ENCODE measurements around the gene TNIK. TPM values are rescaled to one million over a fixed set of nuclear protein-coding genes. Genes with fewer than 3 reads are reported as not detected.
"Not testable (repeated sequence)": the region's sequence is repeated elsewhere in the genome, so short reads cannot be mapped to it uniquely, and the experiment has no call there.

Gene TNIK
- total and polyA plus RNA-seq, 2 donors from 2014 or later: 3.6 to 48.9 TPM

GRCh38 chr3:171242170-171242569 is 218.0 kb downstream of the TNIK start:
- no peak overlapping the region for H3K9ac ChIP-seq (ENCODE audit: low read length in 3 of 3)
- intact Hi-C loops (cut with DNase I): no loop called here
- H3K4me1 ChIP-seq (ENCODE audit: control insufficient read depth in 2 of 3, insufficient read depth in 2 of 3, low read depth in 1 of 3, low read length in 3 of 3): no peaks in the 10 kb centered on the region
- no peak overlapping the region for H3K27ac ChIP-seq (ENCODE audit: low read depth in 2 of 2, low read length in 2 of 2)
- no peaks in the 10 kb centered on the region for H3K27me3 ChIP-seq (ENCODE audit: control insufficient read depth, insufficient read depth, low read length)
- H3K4me3 ChIP-seq (ENCODE audit: low read length in 3 of 3): no peak overlapping the region
- TF ChIP-seq, protein P1, sequence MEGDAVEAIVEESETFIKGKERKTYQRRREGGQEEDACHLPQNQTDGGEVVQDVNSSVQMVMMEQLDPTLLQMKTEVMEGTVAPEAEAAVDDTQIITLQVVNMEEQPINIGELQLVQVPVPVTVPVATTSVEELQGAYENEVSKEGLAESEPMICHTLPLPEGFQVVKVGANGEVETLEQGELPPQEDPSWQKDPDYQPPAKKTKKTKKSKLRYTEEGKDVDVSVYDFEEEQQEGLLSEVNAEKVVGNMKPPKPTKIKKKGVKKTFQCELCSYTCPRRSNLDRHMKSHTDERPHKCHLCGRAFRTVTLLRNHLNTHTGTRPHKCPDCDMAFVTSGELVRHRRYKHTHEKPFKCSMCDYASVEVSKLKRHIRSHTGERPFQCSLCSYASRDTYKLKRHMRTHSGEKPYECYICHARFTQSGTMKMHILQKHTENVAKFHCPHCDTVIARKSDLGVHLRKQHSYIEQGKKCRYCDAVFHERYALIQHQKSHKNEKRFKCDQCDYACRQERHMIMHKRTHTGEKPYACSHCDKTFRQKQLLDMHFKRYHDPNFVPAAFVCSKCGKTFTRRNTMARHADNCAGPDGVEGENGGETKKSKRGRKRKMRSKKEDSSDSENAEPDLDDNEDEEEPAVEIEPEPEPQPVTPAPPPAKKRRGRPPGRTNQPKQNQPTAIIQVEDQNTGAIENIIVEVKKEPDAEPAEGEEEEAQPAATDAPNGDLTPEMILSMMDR (IDR thresholded peaks at IDR 0.05; ENCODE audit: borderline replicate concordance, extremely low read depth, insufficient read depth): no peak
- DNase-seq (no peak), FAIRE-seq (no peak)
- H3K36me3 ChIP-seq (ENCODE audit: control insufficient read depth in 2 of 3, insufficient read depth in 3 of 3, low read length in 3 of 3): no peaks in the 10 kb centered on the region
- H3K9me3 ChIP-seq (ENCODE audit: control insufficient read depth in 2 of 3, insufficient read depth in 1 of 3, low read length in 3 of 3): no peaks in the 10 kb centered on the region

DNA sequence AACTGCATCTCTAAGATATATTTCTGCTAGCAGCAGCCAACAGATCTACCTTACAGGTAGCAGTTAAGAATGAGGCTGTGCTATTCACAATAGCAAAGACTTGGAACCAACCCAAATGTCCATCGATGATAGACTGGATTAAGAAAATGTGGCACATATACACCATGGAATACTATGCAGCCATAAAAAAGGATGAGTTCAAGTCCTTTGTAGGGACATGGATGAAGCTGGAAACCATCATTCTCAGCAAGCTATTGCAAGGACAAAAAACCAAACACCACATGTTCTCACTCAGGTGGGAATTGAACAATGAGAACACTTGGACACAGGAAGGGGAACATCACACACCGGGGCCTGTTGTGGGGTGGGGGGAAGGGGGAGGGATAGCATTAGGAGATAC is 218.6 kb downstream of the TNIK start:
- H3K27ac ChIP-seq (ENCODE audit: low read depth in 2 of 2, low read length in 2 of 2); DNase-seq; H3K27me3 ChIP-seq (ENCODE audit: control insufficient read depth, insufficient read depth, low read length); H3K36me3 ChIP-seq (ENCODE audit: control insufficient read depth in 2 of 3, insufficient read depth in 3 of 3, low read length in 3 of 3); H3K4me3 ChIP-seq (ENCODE audit: low read length in 3 of 3); H3K9ac ChIP-seq (ENCODE audit: low read length in 3 of 3); H3K4me1 ChIP-seq (ENCODE audit: control insufficient read depth in 2 of 3, insufficient read depth in 2 of 3, low read depth in 1 of 3, low read length in 3 of 3); H3K9me3 ChIP-seq (ENCODE audit: control insufficient read depth in 2 of 3, insufficient read depth in 1 of 3, low read length in 3 of 3); intact Hi-C loops (cut with DNase I); FAIRE-seq: not testable (repeated sequence)

DNA sequence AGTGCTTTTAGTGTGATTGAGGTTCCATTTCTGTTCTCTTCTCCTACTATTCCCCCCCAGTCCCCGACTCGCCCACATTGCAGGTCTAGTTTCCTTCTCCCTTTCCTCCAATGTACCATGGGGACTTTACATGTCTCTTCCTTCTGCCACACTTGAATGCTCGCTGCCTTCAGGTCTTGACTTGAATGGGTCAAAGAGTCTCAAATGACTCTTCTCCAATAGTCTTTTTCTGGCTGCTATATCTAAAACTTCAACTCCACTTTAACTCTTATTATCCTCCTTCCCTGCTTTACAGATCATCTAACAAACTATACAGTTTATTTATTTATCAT is 219.7 kb downstream of the TNIK start:
- no peak for DNase-seq
- Histone ChIP-seq H3K4me1 (ENCODE audit: control insufficient read depth in 2 of 3, insufficient read depth in 2 of 3, low read depth in 1 of 3, low read length in 3 of 3) (no peaks in the 10 kb centered on the region), H3K9ac (ENCODE audit: low read length in 3 of 3) (no peak overlapping the region), H3K27ac (ENCODE audit: low read depth in 2 of 2, low read length in 2 of 2) (no peak overlapping the region), H3K9me3 (ENCODE audit: control insufficient read depth in 2 of 3, insufficient read depth in 1 of 3, low read length in 3 of 3) (no peaks in the 10 kb centered on the region), H3K36me3 (ENCODE audit: control insufficient read depth in 2 of 3, insufficient read depth in 3 of 3, low read length in 3 of 3) (no peaks in the 10 kb centered on the region), H3K4me3 (ENCODE audit: low read length in 3 of 3) (no peak overlapping the region), H3K27me3 (ENCODE audit: control insufficient read depth, insufficient read depth, low read length) (no peaks in the 10 kb centered on the region)
- FAIRE-seq: no peak
- intact Hi-C loops (cut with DNase I): no loop called here
- TF ChIP-seq, protein P1 (IDR thresholded peaks at IDR 0.05; ENCODE audit: borderline replicate concordance, extremely low read depth, insufficient read depth): no peak

- no peak for FAIRE-seq
- no peaks in the 10 kb centered on the region for H3K27me3 ChIP-seq (ENCODE audit: control insufficient read depth, insufficient read depth, low read length)
- TF ChIP-seq, protein P1 (IDR thresholded peaks at IDR 0.05; ENCODE audit: borderline replicate concordance, extremely low read depth, insufficient read depth): no peak
- intact Hi-C loops (cut with DNase I): no loop called here
- no peak overlapping the region for H3K9ac ChIP-seq (ENCODE audit: low read length in 3 of 3)
- no peaks in the 10 kb centered on the region for H3K36me3 ChIP-seq (ENCODE audit: control insufficient read depth in 2 of 3, insufficient read depth in 3 of 3, low read length in 3 of 3)
- no peak overlapping the region for H3K27ac ChIP-seq (ENCODE audit: low read depth in 2 of 2, low read length in 2 of 2)
- no peak overlapping the region for H3K4me3 ChIP-seq (ENCODE audit: low read length in 3 of 3)
- no peaks in the 10 kb centered on the region for H3K9me3 ChIP-seq (ENCODE audit: control insufficient read depth in 2 of 3, insufficient read depth in 1 of 3, low read length in 3 of 3)
- H3K4me1 ChIP-seq (ENCODE audit: control insufficient read depth in 2 of 3, insufficient read depth in 2 of 3, low read depth in 1 of 3, low read length in 3 of 3): no peaks in the 10 kb centered on the region
- peak in 1 of 5 donors; percentile 37 for DNase-seq
Observed at GRCh38 chr3:171239757-171240503, 220.3 kb downstream of the TNIK start.

Data from kidney (tissue), 14 donors.